B cell (primary cell): ENCODE measurements around the gene XYLT1. TPM values are rescaled to one million over a fixed set of nuclear protein-coding genes. Genes with fewer than 3 reads are reported as not detected.

Experiments used
- ATAC-seq: fragments of 200-7000 bp; cut with Tn5 transposase; one replicate; pipeline ENCODE4 v1.10.0; 2021; ENCODE audit warnings: low read depth, mild to moderate bottlenecking, moderate number of reproducible peaks, moderate library complexity
- CTCF ChIA-PET: fragments of 350-600 bp; sonication (Branson Sonifier 250); formaldehyde crosslinking; loops from one replicate; lab custom pipeline; 2021; ENCODE audit warnings: antibody characterized with exemption, inconsistent platforms; lab: Charles Lee
- POLR2A ChIA-PET: fragments of 350-600 bp; sonication (Branson Sonifier 250); formaldehyde crosslinking; loops from one replicate; lab custom pipeline; 2021; ENCODE audit warnings: antibody characterized with exemption; lab: Charles Lee
- DNase-seq: peaks from one replicate; pipeline ENCODE4 v3.0.0; 2013
- H2AFZ ChIP-seq: 2 replicates; pipeline ENCODE4 v1.6.1; 2012; ENCODE audit warnings: mild to moderate bottlenecking, low read depth, low read length; ENCODE audit not compliant: insufficient read depth, poor library complexity, severe bottlenecking
- H3K27ac ChIP-seq, 2 donors: 1 replicate in 1 of 2; 2 replicates in 1 of 2; pipeline ENCODE4 v1.5.1; 2012 to 2013; ENCODE audit warnings: low read length in 2 of 2, mild to moderate bottlenecking in 2 of 2, moderate library complexity in 1 of 2
- H3K27me3 ChIP-seq, 4 experiments: fragments of 200-600 bp in 1 of 4; sonication (generic) in 1 of 4; replicated peaks in 1 of 4; 1 replicate in 2 of 4; 2 replicates in 2 of 4; pipeline versions ENCODE4 v1.6.1 to v1.7.0; 2013 to 2016; ENCODE audit warnings: low read length in 3 of 4, mild to moderate bottlenecking in 2 of 4, mixed read lengths in 1 of 4, moderate library complexity in 1 of 4; ENCODE audit not compliant: insufficient read depth in 4 of 4, control insufficient read depth in 3 of 4; ENCODE audit errors: control extremely low read depth in 1 of 4
- H3K36me3 ChIP-seq, 2 experiments: replicated peaks in 1 of 2; 1 replicate in 1 of 2; 2 replicates in 1 of 2; pipeline versions ENCODE4 v1.6.1 to v1.7.1; 2013; ENCODE audit warnings: low read length in 1 of 2; ENCODE audit not compliant: insufficient read depth in 2 of 2, control insufficient read depth in 1 of 2; ENCODE audit errors: control extremely low read depth in 1 of 2, extremely low read depth in 1 of 2
- H3K4me1 ChIP-seq, 2 donors: fragments of 200-600 bp in 1 of 2; sonication (generic) in 1 of 2; 1 replicate in 1 of 2; 2 replicates in 1 of 2; pipeline versions ENCODE4 v1.5.1 to v1.6.1; 2013 to 2017; ENCODE audit warnings: low read length in 2 of 2; ENCODE audit not compliant: control insufficient read depth in 2 of 2, insufficient read depth in 2 of 2
- H3K4me2 ChIP-seq: replicated peaks from 2 replicates; pipeline ENCODE3; 2012; ENCODE audit warnings: mild to moderate bottlenecking, low read depth, low read length; ENCODE audit not compliant: poor library complexity, severe bottlenecking
- H3K4me3 ChIP-seq, 5 experiments: fragments of 200-600 bp in 1 of 5; sonication (generic) in 1 of 5; 1 replicate in 3 of 5; 2 replicates in 2 of 5; pipeline versions ENCODE4 v1.5.1 to v1.7.0; 2011 to 2016; ENCODE audit warnings: low read length in 4 of 5, mild to moderate bottlenecking in 4 of 5, low read depth in 2 of 5, control low read depth in 1 of 5, moderate library complexity in 1 of 5; ENCODE audit not compliant: insufficient read depth in 1 of 5; ENCODE audit errors: control extremely low read depth in 1 of 5, extremely low read depth in 1 of 5
- H3K79me2 ChIP-seq: fragments of 200-600 bp; sonication (generic); one replicate; pipeline ENCODE4 v1.6.0; 2016; ENCODE audit warnings: low read length; ENCODE audit not compliant: control insufficient read depth, insufficient read depth
- H3K9ac ChIP-seq: fragments of 200-600 bp; sonication (generic); 2 replicates; pipeline ENCODE4 v1.6.1; 2017; ENCODE audit warnings: mild to moderate bottlenecking, low read length, moderate library complexity
- H3K9me3 ChIP-seq, 3 donors: one replicate each; pipeline versions ENCODE4 v1.6.1 to v1.7.1; 2013; ENCODE audit warnings: low read length in 2 of 3; ENCODE audit not compliant: control insufficient read depth in 2 of 3, insufficient read depth in 1 of 3; ENCODE audit errors: control extremely low read depth in 1 of 3
- H4K20me1 ChIP-seq: 2 replicates; pipeline ENCODE4 v1.6.0; 2012; ENCODE audit warnings: mild to moderate bottlenecking, low read length; ENCODE audit not compliant: insufficient read depth, control insufficient read depth, poor library complexity, severe bottlenecking
- H3K27ac Mint-ChIP-seq: one replicate; pipeline ENCODE4 v1.8.0; 2021; ENCODE audit warnings: mixed read lengths
- H3K27me3 Mint-ChIP-seq: one replicate; pipeline ENCODE4 v1.8.0; 2021; ENCODE audit warnings: mixed read lengths
- H3K4me1 Mint-ChIP-seq: one replicate; pipeline ENCODE4 v1.8.0; 2021; ENCODE audit warnings: mixed read lengths
- H3K4me3 Mint-ChIP-seq: one replicate; pipeline ENCODE4 v1.8.0; 2021; ENCODE audit warnings: mixed read lengths
- H3K9me3 Mint-ChIP-seq: one replicate; pipeline ENCODE4 v1.8.0; 2022; ENCODE audit warnings: mixed read lengths; ENCODE audit not compliant: insufficient read depth
- CTCF ChIP-seq: fragments of 200-600 bp; IDR thresholded peaks from one replicate; pipeline ENCODE4 v1.8.0; 2022; ENCODE audit warnings: antibody characterized with exemption, mild to moderate bottlenecking
- EZH2 ChIP-seq: IDR thresholded peaks from 2 replicates; pipeline ENCODE4 v1.6.1; 2012; ENCODE audit warnings: borderline replicate concordance, low read depth, mild to moderate bottlenecking, moderate library complexity, low read length; ENCODE audit not compliant: insufficient read depth, poor library complexity, severe bottlenecking
- WGBS: methylation state at CpG from one replicate; pipeline ENCODE4 v1.1.5; 2013; ENCODE audit warnings: missing lambda C conversion rate; ENCODE audit not compliant: insufficient coverage; 5-methylcytosine and 5-hydroxymethylcytosine counted together
- intact Hi-C: fragments of 100-400 bp; cut with micrococcal nuclease; formaldehyde crosslinking; loops from one replicate; pipeline ENCODE4 v1.10.0; 2022
- polyA plus RNA-seq: library from polyadenylated mRNA; depleted of rRNA; stranded (reverse); fragments of >200 nt; gene quantifications from 2 replicates; pipeline ENCODE4 v1.2.3, GENCODE V29; 2012
- total RNA-seq, 2 donors: library from RNA; stranded (reverse); fragments of 120-200 nt in 1 of 2; gene quantifications; 1 replicate in 1 of 2; 2 replicates in 1 of 2; pipeline versions ENCODE4 v1.2.3 to v1.2.4, GENCODE V29; 2013 to 2022

XYLT1 gene
- total and polyA plus RNA-seq, 2 donors (not counting 1 experiment from before 2014, with no cell fraction given), result 8.7 to 59.6 TPM

GRCh38 chr16:17116595-17117322, 354.0 kb downstream of the XYLT1 start:
- POLR2A ChIA-PET, result no interaction called here

More at GRCh38 chr16:17116595-17117322, 354.0 kb downstream of the XYLT1 start:
- Mint-ChIP-seq H3K27me3 (no peaks in the 10 kb centered on the region), H3K4me3 (no peak overlapping the region), H3K4me1 (no peaks in the 10 kb centered on the region), H3K9me3 (no peaks in the 10 kb centered on the region), H3K27ac (peak overlapping the region; percentile 24)
- Histone ChIP-seq H3K9ac (no peak overlapping the region), H3K4me3 (no peak overlapping the region), H2AFZ (no peak overlapping the region), H3K4me1 (no peaks in the 10 kb centered on the region), H3K4me2 (no peak overlapping the region), H3K9me3 (peaks cover 0 to 5% (median 0%) of the 10 kb centered on the region in 3 donors), H3K27me3 (no peaks in the 10 kb centered on the region), H3K27ac (no peak overlapping the region), H3K79me2 (no peaks in the 10 kb centered on the region), H4K20me1 (no peaks in the 10 kb centered on the region), H3K36me3 (peaks cover 9 to 34% of the 10 kb centered on the region in 2 experiments)
- DNase-seq (no peak), ATAC-seq (no peak)
- no CpG with 5 or more reads among the region's 4 CpGs for WGBS
- no peak for TF ChIP-seq EZH2
- TF ChIP-seq CTCF, result no peak
- intact Hi-C loops, result no loop called here
- CTCF ChIA-PET, result no interaction called here
